Measurements from ENCODE around the gene SCG2. TPM values are rescaled to one million over a fixed set of nuclear protein-coding genes. Genes with fewer than 3 reads are reported as not detected.

SCG2 gene
- total RNA-seq, 1 experiment from 2014 or later: 19.8 TPM

DNA sequence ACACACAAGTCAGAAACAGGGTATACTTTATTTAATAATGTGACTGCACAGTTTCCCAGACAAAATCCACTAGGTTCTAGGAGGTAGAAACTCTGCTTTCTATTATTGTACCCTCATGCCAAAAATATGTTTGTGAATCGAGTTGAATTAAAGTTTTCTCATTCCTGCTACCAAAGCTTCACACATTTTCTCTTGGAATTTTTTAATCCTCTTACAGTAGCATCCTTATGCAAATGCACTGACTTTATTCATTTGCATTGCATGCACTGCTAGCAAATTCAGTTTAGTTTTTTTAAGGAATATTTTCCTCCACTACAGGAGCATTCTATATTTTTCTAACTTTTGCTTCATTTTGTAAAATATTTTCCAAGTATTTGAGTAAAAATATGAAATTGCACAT, 4.8 kb upstream of the SCG2 start:
- no peak overlapping the region for H3K9ac ChIP-seq (ENCODE audit: low read length)
- ChIA-PET CTCF (no interaction called here), RAD21 (ENCODE audit: low non-redundant PET in 1 of 2, low total read pairs in 2 of 2, uncharacterized antibody in 2 of 2, unreplicated experiment in 2 of 2) (no interaction called here), POLR2A (no interaction called here)
- H3K36me3 ChIP-seq (ENCODE audit: control insufficient read depth in 1 of 2, insufficient read depth in 2 of 2, low read length in 2 of 2): no peaks in the 10 kb centered on the region
- no peak overlapping the region for H3K27ac ChIP-seq (ENCODE audit: low read depth, low read length)
- no peaks in the 10 kb centered on the region for H3K79me2 ChIP-seq (ENCODE audit: insufficient read depth, low read length)
- TF ChIP-seq ZNF274 (IDR thresholded peaks at IDR 0.05; ENCODE audit: low read depth, low read length): no peak
- no peak for TF ChIP-seq TCF7L2 (IDR thresholded peaks at IDR 0.05; ENCODE audit: borderline replicate concordance, extremely low read depth, insufficient read depth, insufficient read length)
- no peak for TF ChIP-seq SIN3A (IDR thresholded peaks at IDR 0.05; ENCODE audit: low read depth)
- TF ChIP-seq ZFX (IDR thresholded peaks at IDR 0.05): no peak
- no peak for TF ChIP-seq EZH2 (IDR thresholded peaks at IDR 0.05)
- no peak for TF ChIP-seq CEBPB (IDR thresholded peaks at IDR 0.05; ENCODE audit: low read depth)
- TF ChIP-seq POLR2A (IDR thresholded peaks at IDR 0.05; ENCODE audit: borderline replicate concordance, extremely low read depth, insufficient read depth, insufficient read length): no peak
- TF ChIP-seq, protein P1, sequence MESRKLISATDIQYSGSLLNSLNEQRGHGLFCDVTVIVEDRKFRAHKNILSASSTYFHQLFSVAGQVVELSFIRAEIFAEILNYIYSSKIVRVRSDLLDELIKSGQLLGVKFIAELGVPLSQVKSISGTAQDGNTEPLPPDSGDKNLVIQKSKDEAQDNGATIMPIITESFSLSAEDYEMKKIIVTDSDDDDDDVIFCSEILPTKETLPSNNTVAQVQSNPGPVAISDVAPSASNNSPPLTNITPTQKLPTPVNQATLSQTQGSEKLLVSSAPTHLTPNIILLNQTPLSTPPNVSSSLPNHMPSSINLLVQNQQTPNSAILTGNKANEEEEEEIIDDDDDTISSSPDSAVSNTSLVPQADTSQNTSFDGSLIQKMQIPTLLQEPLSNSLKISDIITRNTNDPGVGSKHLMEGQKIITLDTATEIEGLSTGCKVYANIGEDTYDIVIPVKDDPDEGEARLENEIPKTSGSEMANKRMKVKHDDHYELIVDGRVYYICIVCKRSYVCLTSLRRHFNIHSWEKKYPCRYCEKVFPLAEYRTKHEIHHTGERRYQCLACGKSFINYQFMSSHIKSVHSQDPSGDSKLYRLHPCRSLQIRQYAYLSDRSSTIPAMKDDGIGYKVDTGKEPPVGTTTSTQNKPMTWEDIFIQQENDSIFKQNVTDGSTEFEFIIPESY (IDR thresholded peaks at IDR 0.05; ENCODE audit: extremely low read depth, insufficient replicate concordance, low read length): no peak
- no peak for TF ChIP-seq CBX3 (IDR thresholded peaks at IDR 0.05; ENCODE audit: low read depth)
- no peak for TF ChIP-seq FOSL1 (IDR thresholded peaks at IDR 0.05; ENCODE audit: low read depth)
- TF ChIP-seq, protein P2, sequence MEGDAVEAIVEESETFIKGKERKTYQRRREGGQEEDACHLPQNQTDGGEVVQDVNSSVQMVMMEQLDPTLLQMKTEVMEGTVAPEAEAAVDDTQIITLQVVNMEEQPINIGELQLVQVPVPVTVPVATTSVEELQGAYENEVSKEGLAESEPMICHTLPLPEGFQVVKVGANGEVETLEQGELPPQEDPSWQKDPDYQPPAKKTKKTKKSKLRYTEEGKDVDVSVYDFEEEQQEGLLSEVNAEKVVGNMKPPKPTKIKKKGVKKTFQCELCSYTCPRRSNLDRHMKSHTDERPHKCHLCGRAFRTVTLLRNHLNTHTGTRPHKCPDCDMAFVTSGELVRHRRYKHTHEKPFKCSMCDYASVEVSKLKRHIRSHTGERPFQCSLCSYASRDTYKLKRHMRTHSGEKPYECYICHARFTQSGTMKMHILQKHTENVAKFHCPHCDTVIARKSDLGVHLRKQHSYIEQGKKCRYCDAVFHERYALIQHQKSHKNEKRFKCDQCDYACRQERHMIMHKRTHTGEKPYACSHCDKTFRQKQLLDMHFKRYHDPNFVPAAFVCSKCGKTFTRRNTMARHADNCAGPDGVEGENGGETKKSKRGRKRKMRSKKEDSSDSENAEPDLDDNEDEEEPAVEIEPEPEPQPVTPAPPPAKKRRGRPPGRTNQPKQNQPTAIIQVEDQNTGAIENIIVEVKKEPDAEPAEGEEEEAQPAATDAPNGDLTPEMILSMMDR (IDR thresholded peaks at IDR 0.05 in 2 of 3, conservative IDR thresholded peaks at IDR 0.05 in 1 of 3; ENCODE audit: borderline replicate concordance in 1 of 3, insufficient read depth in 1 of 3, low read depth in 2 of 3, low read length in 2 of 3): no peak
- no peak for TF ChIP-seq RAD21 (IDR thresholded peaks at IDR 0.05; ENCODE audit: low read depth)
- no peak for TF ChIP-seq JUND (IDR thresholded peaks at IDR 0.05)
- TF ChIP-seq POLR2AphosphoS5 (IDR thresholded peaks at IDR 0.05; ENCODE audit: low read depth, low read length): no peak
- no peak for TF ChIP-seq EZH2phosphoT487 (IDR thresholded peaks at IDR 0.05; ENCODE audit: borderline replicate concordance)
- no peak for TF ChIP-seq ELF1 (IDR thresholded peaks at IDR 0.05; ENCODE audit: borderline replicate concordance, low read depth)
- TF ChIP-seq, protein P3, sequence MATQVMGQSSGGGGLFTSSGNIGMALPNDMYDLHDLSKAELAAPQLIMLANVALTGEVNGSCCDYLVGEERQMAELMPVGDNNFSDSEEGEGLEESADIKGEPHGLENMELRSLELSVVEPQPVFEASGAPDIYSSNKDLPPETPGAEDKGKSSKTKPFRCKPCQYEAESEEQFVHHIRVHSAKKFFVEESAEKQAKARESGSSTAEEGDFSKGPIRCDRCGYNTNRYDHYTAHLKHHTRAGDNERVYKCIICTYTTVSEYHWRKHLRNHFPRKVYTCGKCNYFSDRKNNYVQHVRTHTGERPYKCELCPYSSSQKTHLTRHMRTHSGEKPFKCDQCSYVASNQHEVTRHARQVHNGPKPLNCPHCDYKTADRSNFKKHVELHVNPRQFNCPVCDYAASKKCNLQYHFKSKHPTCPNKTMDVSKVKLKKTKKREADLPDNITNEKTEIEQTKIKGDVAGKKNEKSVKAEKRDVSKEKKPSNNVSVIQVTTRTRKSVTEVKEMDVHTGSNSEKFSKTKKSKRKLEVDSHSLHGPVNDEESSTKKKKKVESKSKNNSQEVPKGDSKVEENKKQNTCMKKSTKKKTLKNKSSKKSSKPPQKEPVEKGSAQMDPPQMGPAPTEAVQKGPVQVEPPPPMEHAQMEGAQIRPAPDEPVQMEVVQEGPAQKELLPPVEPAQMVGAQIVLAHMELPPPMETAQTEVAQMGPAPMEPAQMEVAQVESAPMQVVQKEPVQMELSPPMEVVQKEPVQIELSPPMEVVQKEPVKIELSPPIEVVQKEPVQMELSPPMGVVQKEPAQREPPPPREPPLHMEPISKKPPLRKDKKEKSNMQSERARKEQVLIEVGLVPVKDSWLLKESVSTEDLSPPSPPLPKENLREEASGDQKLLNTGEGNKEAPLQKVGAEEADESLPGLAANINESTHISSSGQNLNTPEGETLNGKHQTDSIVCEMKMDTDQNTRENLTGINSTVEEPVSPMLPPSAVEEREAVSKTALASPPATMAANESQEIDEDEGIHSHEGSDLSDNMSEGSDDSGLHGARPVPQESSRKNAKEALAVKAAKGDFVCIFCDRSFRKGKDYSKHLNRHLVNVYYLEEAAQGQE (IDR thresholded peaks at IDR 0.05; ENCODE audit: low read depth): no peak
- H3K4me1 ChIP-seq (ENCODE audit: control insufficient read depth in 1 of 2, insufficient read depth in 2 of 2, low read length in 2 of 2): peaks cover 0 to 18% of the 10 kb centered on the region in 2 experiments; a peak in 1 of 4 replicates
- no peak overlapping the region for H3K4me2 ChIP-seq (ENCODE audit: low read length)
- intact Hi-C loops (cut with micrococcal nuclease): no loop called here
- DNase-seq (ENCODE audit: low read depth, low spot score): no peak
- H3K27me3 ChIP-seq (ENCODE audit: insufficient read depth, low read length): no peaks in the 10 kb centered on the region
- ATAC-seq: no peak
- H2AFZ ChIP-seq (ENCODE audit: low read depth, low read length, poor library complexity, severe bottlenecking): no peak overlapping the region
- no peaks in the 10 kb centered on the region for H3K9me3 ChIP-seq (ENCODE audit: control insufficient read depth in 1 of 2, insufficient read depth in 1 of 2, low read depth in 1 of 2, low read length in 2 of 2)
- no peaks in the 10 kb centered on the region for H3K9me2 ChIP-seq (ENCODE audit: insufficient read depth)
- BruUV-seq (replicated peaks): no TSS peak
- H4K20me1 ChIP-seq (ENCODE audit: insufficient read depth): no peaks in the 10 kb centered on the region
- no peak overlapping the region for H3K4me3 ChIP-seq (replicated peaks in 1 of 2; ENCODE audit: low read depth in 1 of 2, low read length in 2 of 2)
